HPDE6-E6E7 (cell line): ENCODE data around the gene CELSR1.
A peak's percentile ranks its signal among the peaks of the same experiment; 100 is the strongest.
"Not testable (repeated sequence)": the region's sequence is repeated elsewhere in the genome, so short reads cannot be mapped to it uniquely, and the experiment has no call there.

Experiments used
- DNase-seq: peaks from one replicate; pipeline ENCODE4 v3.0.0; 2011; ENCODE audit warnings: missing footprints; ENCODE audit errors: extremely low spot score

CELSR1 gene

GRCh38 chr22:46397049-46397448, 140.4 kb downstream of the CELSR1 start:
- not testable (repeated sequence) for DNase-seq

- DNase-seq, result no peak
Measured at GRCh38 chr22:46395145-46395544, 142.3 kb downstream of the CELSR1 start.

- no peak for DNase-seq
Measured at GRCh38 chr22:46394622-46395021, 142.8 kb downstream of the CELSR1 start.

- no peak for DNase-seq
Measured at GRCh38 chr22:46393873-46394272, 143.5 kb downstream of the CELSR1 start.

- DNase-seq, result no peak
Measured at GRCh38 chr22:46392137-46392844, 145.1 kb downstream of the CELSR1 start.

GRCh38 chr22:46391486-46392136, 145.8 kb downstream of the CELSR1 start:
- no peak for DNase-seq

GRCh38 chr22:46390652-46391301, 146.6 kb downstream of the CELSR1 start:
- no peak for DNase-seq

GRCh38 chr22:46390105-46390651, 147.2 kb downstream of the CELSR1 start:
- DNase-seq, result no peak

- DNase-seq, result no peak
Measured at GRCh38 chr22:46389081-46389480, 148.3 kb downstream of the CELSR1 start.

- no peak for DNase-seq
Measured at GRCh38 chr22:46388647-46389046, 148.8 kb downstream of the CELSR1 start.

- no peak for DNase-seq
Measured at GRCh38 chr22:46387748-46388147, 149.7 kb downstream of the CELSR1 start.

GRCh38 chr22:46386312-46386711, 151.1 kb downstream of the CELSR1 start:
- DNase-seq, result no peak

GRCh38 chr22:46382524-46382923, 154.9 kb downstream of the CELSR1 start:
- DNase-seq, result no peak

- no peak for DNase-seq
Measured at GRCh38 chr22:46381731-46382130, 155.7 kb downstream of the CELSR1 start.

GRCh38 chr22:46381142-46381541, 156.3 kb downstream of the CELSR1 start:
- DNase-seq, result no peak

GRCh38 chr22:46380581-46380980, 156.8 kb downstream of the CELSR1 start:
- DNase-seq, result no peak

GRCh38 chr22:46380069-46380468, 157.4 kb downstream of the CELSR1 start:
- no peak for DNase-seq

- DNase-seq, result no peak
Measured at GRCh38 chr22:46379066-46379930, 158.1 kb downstream of the CELSR1 start.

GRCh38 chr22:46378426-46379065, 158.9 kb downstream of the CELSR1 start:
- no peak for DNase-seq

- DNase-seq, result peak; percentile 62
Measured at GRCh38 chr22:46377525-46378425, 159.6 kb downstream of the CELSR1 start.
